ENCODE results near the gene CFAP107.
"Not testable (repeated sequence)": the region's sequence is repeated elsewhere in the genome, so short reads cannot be mapped to it uniquely, and the experiment has no call there.

CFAP107 gene

GRCh38 chr1:12781488-12781887, 35.5 kb downstream of the CFAP107 start:
- DNase-seq (ENCODE audit: low read depth), result not testable (repeated sequence)

- DNase-seq (ENCODE audit: low read depth), result not testable (repeated sequence)
Measured at GRCh38 chr1:12783783-12784182, 37.8 kb downstream of the CFAP107 start.

- DNase-seq (ENCODE audit: low read depth), result not testable (repeated sequence)
Measured at GRCh38 chr1:12784729-12785128, 38.7 kb downstream of the CFAP107 start.

- not testable (repeated sequence) for DNase-seq (ENCODE audit: low read depth)
Measured at GRCh38 chr1:12791097-12791496, 45.1 kb downstream of the CFAP107 start, which contains the start of gene PRAMEF1. TSS of gene PRAMEF1 (plus strand) at chr1:12791397. CDS start at chr1:12793228, 1,831 bp downstream.

DNA sequence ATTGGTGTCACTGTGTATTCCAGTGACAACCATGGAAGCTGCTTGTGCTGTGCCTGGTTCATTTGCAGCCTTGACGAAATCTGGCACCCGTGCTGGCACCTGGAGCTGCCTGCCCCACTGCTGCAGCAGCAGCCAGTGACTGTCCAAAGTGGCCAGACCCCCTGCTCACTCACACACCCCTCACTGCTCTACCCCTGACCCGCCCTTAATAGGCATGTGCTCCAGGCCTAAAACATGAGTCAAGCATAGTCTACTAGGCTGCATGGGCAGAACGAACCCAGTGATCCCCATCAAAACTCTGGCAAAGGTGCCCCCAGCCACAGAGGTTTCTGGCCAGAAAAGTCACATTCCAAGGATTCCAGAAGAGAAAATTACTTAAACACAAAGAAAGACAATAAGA, 52.9 kb downstream of the CFAP107 start:
- DNase-seq (ENCODE audit: low read depth), result no peak

GRCh38 chr1:12799730-12800129, 53.7 kb downstream of the CFAP107 start:
- DNase-seq (ENCODE audit: low read depth), result no peak

- DNase-seq (ENCODE audit: low read depth), result no peak
Measured at GRCh38 chr1:12809933-12810332, 63.9 kb downstream of the CFAP107 start.

DNA sequence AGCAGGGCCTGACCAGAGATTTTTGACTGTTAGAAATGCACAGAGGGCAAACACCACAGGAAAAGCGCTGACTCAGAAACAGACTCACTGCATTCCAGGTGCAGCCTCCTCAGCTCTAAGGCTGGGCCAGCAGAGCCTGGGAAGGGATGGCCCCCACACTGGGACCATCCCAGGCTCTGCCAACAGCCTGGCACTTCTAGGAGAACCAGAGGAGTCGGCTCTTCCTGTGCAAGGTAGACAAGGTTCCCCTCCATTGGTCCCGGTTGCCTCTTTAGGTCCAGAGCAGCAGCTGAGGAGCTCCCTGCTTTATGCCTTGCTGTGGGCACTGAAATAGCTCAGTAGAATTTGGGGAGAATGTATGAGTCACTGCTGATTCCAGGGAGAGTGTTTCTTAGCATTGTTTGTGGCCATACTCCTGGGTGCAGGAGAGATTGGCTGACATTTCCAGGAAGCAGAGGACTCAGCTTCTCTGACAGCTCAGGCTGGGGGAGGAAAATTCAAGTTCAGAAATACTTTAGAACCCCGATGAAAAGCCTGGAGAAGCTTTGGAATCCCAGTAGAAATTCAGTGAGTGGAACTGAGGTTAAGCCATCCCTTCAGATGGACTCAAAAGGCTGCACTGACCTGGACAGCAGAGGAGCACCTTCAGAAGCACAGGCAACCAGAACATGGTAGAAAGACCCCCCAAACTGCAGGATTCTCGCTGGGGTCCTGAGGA, 64.8 kb downstream of the CFAP107 start:
- no peak for DNase-seq (ENCODE audit: low read depth)

- no peak for DNase-seq (ENCODE audit: low read depth)
Measured at GRCh38 chr1:12811409-12811784, 65.4 kb downstream of the CFAP107 start.
